Parathyroid adenoma (tissue), 2 donors: ENCODE results near the gene KDM3B.
"Not testable (repeated sequence)": the region's sequence is repeated elsewhere in the genome, so short reads cannot be mapped to it uniquely, and the experiment has no call there.

Experiments
- H2AFZ ChIP-seq: fragments of 300-600 bp; sonication (generic); one replicate; pipeline ENCODE4 v1.7.0; 2017; ENCODE audit warnings: antibody characterized with exemption, mild to moderate bottlenecking
- H3K27ac ChIP-seq: fragments of 300-600 bp; sonication (generic); one replicate; pipeline ENCODE4 v1.7.0; 2017
- H3K27me3 ChIP-seq: fragments of 300-600 bp; sonication (generic); one replicate; pipeline ENCODE4 v1.7.0; 2017; ENCODE audit warnings: low read length; ENCODE audit not compliant: control insufficient read depth, insufficient read depth
- H3K36me3 ChIP-seq: fragments of 300-600 bp; sonication (generic); one replicate; pipeline ENCODE4 v1.7.0; 2017; ENCODE audit warnings: low read length; ENCODE audit not compliant: control insufficient read depth, insufficient read depth
- H3K4me1 ChIP-seq: fragments of 300-600 bp; sonication (generic); one replicate; pipeline ENCODE4 v1.7.0; 2017; ENCODE audit warnings: control low read depth
- H3K4me2 ChIP-seq: fragments of 300-600 bp; sonication (generic); one replicate; pipeline ENCODE4 v1.7.0; 2017; ENCODE audit warnings: low read length
- H3K4me3 ChIP-seq: fragments of 300-600 bp; sonication (generic); one replicate; pipeline ENCODE4 v1.7.0; 2017; ENCODE audit warnings: low read depth, low read length
- H3K79me2 ChIP-seq: fragments of 300-600 bp; sonication (generic); one replicate; pipeline ENCODE4 v1.7.0; 2017; ENCODE audit warnings: control low read depth
- H3K9ac ChIP-seq: fragments of 300-600 bp; sonication (generic); one replicate; pipeline ENCODE4 v1.7.0; 2017; ENCODE audit warnings: mild to moderate bottlenecking
- H3K9me3 ChIP-seq: fragments of 300-600 bp; sonication (generic); one replicate; pipeline ENCODE4 v1.7.0; 2017; ENCODE audit warnings: low read length; ENCODE audit not compliant: control insufficient read depth
- CTCF ChIP-seq: fragments of 300-600 bp; sonication (generic); IDR thresholded peaks from one replicate; pipeline ENCODE4 v1.7.0; 2017; ENCODE audit warnings: antibody characterized with exemption, mild to moderate bottlenecking
- donor health status: primary hyperparathyroidism.

KDM3B gene

GRCh38 chr5:138316355-138316754 is 36.1 kb upstream of the KDM3B start:
- H3K9ac ChIP-seq, result no peak overlapping the region
- H3K36me3 ChIP-seq, result no peaks in the 10 kb centered on the region
- H3K9me3 ChIP-seq, result no peaks in the 10 kb centered on the region
- H3K27ac ChIP-seq, result no peak overlapping the region
- H2AFZ ChIP-seq, result no peak overlapping the region
- H3K4me1 ChIP-seq, result no peaks in the 10 kb centered on the region
- H3K4me2 ChIP-seq, result no peak overlapping the region
- H3K79me2 ChIP-seq, result no peaks in the 10 kb centered on the region
- no peak for TF ChIP-seq CTCF
- H3K27me3 ChIP-seq, result no peaks in the 10 kb centered on the region
- no peak overlapping the region for H3K4me3 ChIP-seq

- not testable (repeated sequence) for H3K36me3 ChIP-seq, H3K9ac ChIP-seq, H2AFZ ChIP-seq, H3K4me1 ChIP-seq, H3K4me3 ChIP-seq, H3K27ac ChIP-seq, H3K9me3 ChIP-seq, H3K4me2 ChIP-seq, H3K79me2 ChIP-seq, H3K27me3 ChIP-seq
Measured at GRCh38 chr5:138318211-138318610, 34.3 kb upstream of the KDM3B start.

GRCh38 chr5:138330813-138331448 is 21.6 kb upstream of the KDM3B start:
- Histone ChIP-seq H3K27ac (no peak overlapping the region), H3K4me1 (peaks cover 7% of the 10 kb centered on the region), H3K4me3 (peak overlapping the region; percentile 53), H3K27me3 (no peaks in the 10 kb centered on the region), H3K4me2 (peak overlapping the region; percentile 90), H3K79me2 (no peaks in the 10 kb centered on the region), H3K36me3 (no peaks in the 10 kb centered on the region), H2AFZ (peak overlapping the region; percentile 69), H3K9ac (no peak overlapping the region), H3K9me3 (no peaks in the 10 kb centered on the region)
- TF ChIP-seq CTCF, result no peak

GRCh38 chr5:138331449-138332368 is 20.8 kb upstream of the KDM3B start, which contains the start of gene CDC25C:
Gene CDC25C, minus strand, starts transcription at chr5:138331804. Its CDS starts 624 bp downstream, at chr5:138331180.
- Histone ChIP-seq H3K4me3 (peak within 1 kb of the TSS; percentile 53), H3K79me2 (no peaks in the 10 kb centered on the region), H2AFZ (peak within 1 kb of the TSS; percentile 93), H3K9ac (no peak within 1 kb of the TSS), H3K27me3 (no peaks in the 10 kb centered on the region), H3K4me1 (peaks cover 7% of the 10 kb centered on the region), H3K27ac (peak within 1 kb of the TSS; percentile 1), H3K9me3 (no peaks in the 10 kb centered on the region), H3K4me2 (peak within 1 kb of the TSS; percentile 90), H3K36me3 (no peaks in the 10 kb centered on the region)
- TF ChIP-seq CTCF, result no peak

- no peak overlapping the region for H3K4me3 ChIP-seq
- H3K4me2 ChIP-seq, result no peak overlapping the region
- no peak overlapping the region for H3K27ac ChIP-seq
- no peaks in the 10 kb centered on the region for H3K79me2 ChIP-seq
- H2AFZ ChIP-seq, result no peak overlapping the region
- no peak overlapping the region for H3K9ac ChIP-seq
- no peak for TF ChIP-seq CTCF
- no peaks in the 10 kb centered on the region for H3K9me3 ChIP-seq
- H3K4me1 ChIP-seq, result peaks cover 15% of the 10 kb centered on the region
- no peaks in the 10 kb centered on the region for H3K36me3 ChIP-seq
- H3K27me3 ChIP-seq, result no peaks in the 10 kb centered on the region
Measured at GRCh38 chr5:138334867-138335447, 17.5 kb upstream of the KDM3B start.
